ENCODE results near the gene EPN2.

GRCh38 chr17:19370493-19370960, 133.4 kb downstream of the EPN2 start:
- TF ChIP-seq POLR2A (IDR thresholded peaks at IDR 0.05): no peak
- no peak for TF ChIP-seq CTCF (IDR thresholded peaks at IDR 0.05)

Data from thyroid gland (tissue), 4 donors.